Measurements from ENCODE around the gene KCTD6.

- TF ChIP-seq YY1 (IDR thresholded peaks at IDR 0.05; ENCODE audit: insufficient read depth, insufficient read length) (no peak), SUZ12 (IDR thresholded peaks at IDR 0.05; ENCODE audit: extremely low read depth, insufficient read depth, insufficient read length) (no peak), ZNF274 (IDR thresholded peaks at IDR 0.05; ENCODE audit: low read depth, low read length) (no peak)
Measured at GRCh38 chr3:58551636-58552180, 59.8 kb downstream of the KCTD6 start.
